Endothelial cell of umbilical vein (primary cell): Measurements from ENCODE around the gene ECSIT. TPM values are rescaled to one million over a fixed set of nuclear protein-coding genes. Genes with fewer than 3 reads are reported as not detected.

Experiments used
- BruUV-seq: library from RNA; stranded (reverse); fragments of 400-500 nt; replicated peaks from 2 replicates; lab custom pipeline; 2021; lab: Mats Ljungman, UMichigan
- CTCF ChIA-PET: fragments of 300-600, 350-600 bp; sonication (Branson Sonifier 250); formaldehyde crosslinking; loops from one replicate; lab custom pipeline; 2021; ENCODE audit warnings: antibody characterized with exemption, inconsistent platforms; lab: Charles Lee
- POLR2A ChIA-PET: fragments of 300-600, 350-600 bp; sonication (Branson Sonifier 250); formaldehyde crosslinking; loops from one replicate; lab custom pipeline; 2021; ENCODE audit warnings: antibody characterized with exemption, inconsistent platforms; lab: Charles Lee
- DNase-seq: peaks from one replicate; pipeline ENCODE4 v3.0.0-alpha.2; 2011; ENCODE audit warnings: low read depth, low spot score
- FAIRE-seq: peaks from 2 replicates; lab custom pipeline; 2011; peaks lifted over from hg19 to GRCh38; lab: Jason Lieb, UNC
- H2AFZ ChIP-seq: 2 replicates; pipeline ENCODE4 v1.6.0; 2012; ENCODE audit warnings: low read depth, low read length, control low read depth, inconsistent platforms
- H3K27ac ChIP-seq: 2 replicates; pipeline ENCODE4 v1.5.1; 2011; ENCODE audit warnings: low read depth, mild to moderate bottlenecking, control low read depth, low read length, moderate library complexity; ENCODE audit not compliant: insufficient read depth
- H3K27me3 ChIP-seq, 2 experiments: 2 replicates each; pipeline versions ENCODE4 v1.6.0 to v1.6.1; 2011; ENCODE audit warnings: low read length in 2 of 2, mixed read lengths in 1 of 2; ENCODE audit not compliant: control insufficient read depth in 2 of 2, insufficient read depth in 2 of 2
- H3K36me3 ChIP-seq, 2 experiments: 2 replicates in 1 of 2; 3 replicates in 1 of 2; pipeline ENCODE4 v1.5.1; 2011; ENCODE audit warnings: low read length in 2 of 2, mild to moderate bottlenecking in 1 of 2, moderate library complexity in 1 of 2; ENCODE audit not compliant: control insufficient read depth in 2 of 2, insufficient read depth in 2 of 2; ENCODE audit errors: extremely low read depth in 1 of 2
- H3K4me1 ChIP-seq: 3 replicates; pipeline ENCODE4 v1.5.1; 2011; ENCODE audit warnings: mild to moderate bottlenecking, low read length; ENCODE audit not compliant: control insufficient read depth, insufficient read depth; ENCODE audit errors: extremely low read depth
- H3K4me2 ChIP-seq: 2 replicates; pipeline ENCODE4 v1.6.1; 2011; ENCODE audit warnings: low read length, control low read depth, mixed read lengths; ENCODE audit not compliant: insufficient read depth
- H3K4me3 ChIP-seq, 3 experiments: fragments of 200-600 bp in 1 of 3; sonication (generic), shearing (Covaris generic) in 1 of 3; replicated peaks in 1 of 3; 2 replicates each; pipeline ENCODE4 v1.5.1; 2011 to 2016; ENCODE audit warnings: control low read depth in 3 of 3, low read length in 3 of 3, mild to moderate bottlenecking in 2 of 3, inconsistent platforms in 1 of 3, low read depth in 1 of 3, moderate library complexity in 1 of 3; ENCODE audit not compliant: insufficient read depth in 1 of 3
- H3K79me2 ChIP-seq: 2 replicates; pipeline ENCODE4 v1.6.0; 2012; ENCODE audit warnings: low read length, inconsistent platforms; ENCODE audit not compliant: control insufficient read depth, insufficient read depth
- H3K9ac ChIP-seq: replicated peaks from 2 replicates; pipeline ENCODE3; 2011; ENCODE audit warnings: low read length, control low read depth; ENCODE audit not compliant: insufficient read depth; ENCODE audit errors: extremely low read depth
- H3K9me1 ChIP-seq: replicated peaks from 3 replicates; pipeline ENCODE4 v1.6.0; 2011; ENCODE audit warnings: mild to moderate bottlenecking, low read length; ENCODE audit not compliant: control insufficient read depth, insufficient read depth; ENCODE audit errors: extremely low read depth
- H3K9me3 ChIP-seq: replicated peaks from 2 replicates; pipeline ENCODE4 v1.5.1; 2012; ENCODE audit warnings: low read length, inconsistent platforms; ENCODE audit not compliant: control insufficient read depth, insufficient read depth
- H4K20me1 ChIP-seq: replicated peaks from 2 replicates; pipeline ENCODE3; 2011; ENCODE audit warnings: mild to moderate bottlenecking, low read length; ENCODE audit not compliant: control insufficient read depth, insufficient read depth; ENCODE audit errors: extremely low read depth
- CTCF ChIP-seq, 2 donors: IDR thresholded peaks; 1 replicate in 1 of 2; 2 replicates in 1 of 2; pipeline ENCODE4 v1.5.1; 2011; ENCODE audit warnings: low read length in 2 of 2, mild to moderate bottlenecking in 2 of 2, moderate library complexity in 2 of 2, control low read depth in 1 of 2, inconsistent platforms in 1 of 2, low read depth in 1 of 2; ENCODE audit not compliant: insufficient read depth in 1 of 2; ENCODE audit errors: extremely low read depth in 1 of 2
- EZH2 ChIP-seq: IDR thresholded peaks from 2 replicates; pipeline ENCODE4 v1.6.1; 2012; ENCODE audit warnings: borderline replicate concordance, low read depth, mild to moderate bottlenecking, moderate library complexity, low read length, inconsistent platforms; ENCODE audit not compliant: severe bottlenecking
- FOS ChIP-seq: IDR thresholded peaks from 2 replicates; pipeline ENCODE4 v1.6.1; 2011; ENCODE audit warnings: mild to moderate bottlenecking, low read length, moderate library complexity, borderline replicate concordance; ENCODE audit not compliant: insufficient read depth
- GATA2 ChIP-seq: IDR thresholded peaks from 2 replicates; pipeline ENCODE4 v1.7.0; 2011; ENCODE audit warnings: low read depth, mild to moderate bottlenecking, moderate library complexity, mixed read lengths, low read length; ENCODE audit not compliant: insufficient read length, insufficient read depth
- JUN ChIP-seq: IDR thresholded peaks from 2 replicates; pipeline ENCODE4 v1.6.1; 2011; ENCODE audit warnings: borderline replicate concordance, low read depth; ENCODE audit not compliant: insufficient read length, insufficient read depth
- MAX ChIP-seq: IDR thresholded peaks from 2 replicates; pipeline ENCODE4 v1.6.1; 2011; ENCODE audit not compliant: insufficient read depth, insufficient read length
- MYC ChIP-seq: IDR thresholded peaks from one replicate; pipeline ENCODE4 v1.6.1; 2011; ENCODE audit warnings: mild to moderate bottlenecking, low read depth, low read length
- POLR2A ChIP-seq: IDR thresholded peaks from 2 replicates; pipeline ENCODE4 v1.6.1; 2012; ENCODE audit warnings: low read depth, mild to moderate bottlenecking, control low read depth, low read length
- POLR2AphosphoS5 ChIP-seq: IDR thresholded peaks from 2 replicates; pipeline ENCODE4 v1.6.1; 2012; ENCODE audit warnings: low read depth, mild to moderate bottlenecking, control low read depth, low read length, moderate library complexity; ENCODE audit not compliant: insufficient read depth
- dilution Hi-C: fragments of 300-500 bp; cut with MboI; formaldehyde crosslinking; loops from one replicate; pipeline ENCODE4 v1.15.0; 2019; ENCODE audit warnings: low sequenced_read_pairs; ENCODE audit not compliant: extremely low pct_ligation_motif_present
- intact Hi-C: fragments of 100-400 bp; cut with micrococcal nuclease; formaldehyde crosslinking; loops from one replicate; pipeline ENCODE4 v1.10.0; 2022
- microRNA-seq: library from miRNA; unstranded; fragments of <30 nt; microRNA quantifications from one replicate; pipeline ENCODE4 v1.2.0, GENCODE V29; 2021; ENCODE audit warnings: borderline number of aligned reads, borderline replicate concordance
- polyA plus RNA-seq, 4 experiments: library from polyadenylated mRNA; depleted of rRNA in 3 of 4; stranded (reverse) in 3 of 4; unstranded in 1 of 4; fragments of >200 nt; gene quantifications; 2 replicates each; pipeline versions ENCODE4 v1.2.1 to v1.2.3, GENCODE V29; 2011 to 2012; ENCODE audit warnings: missing spikeins in 1 of 4
- small RNA-seq: library from RNA; depleted of rRNA; stranded (forward); fragments of <200 nt; gene quantifications from one replicate; pipeline ENCODE3, GENCODE V24; 2012; ENCODE audit warnings: low replicate concordance, low read depth; ENCODE audit not compliant: insufficient read depth, insufficient read length
- total RNA-seq: library from RNA; stranded (reverse); gene quantifications from 2 replicates; pipeline ENCODE4 v1.2.3, GENCODE V29; 2021

The ECSIT gene
- total and polyA plus RNA-seq, 2 donors (not counting 3 experiments of a cell fraction or from before 2014, with no cell fraction given): 32.4 to 47.2 TPM

GRCh38 chr19:11456659-11457058 lies 72.3 kb downstream of the ECSIT start:
- H2AFZ ChIP-seq: no peak overlapping the region
- ChIA-PET POLR2A (no interaction called here), CTCF (no interaction called here)
- no peaks in the 10 kb centered on the region for H3K9me1 ChIP-seq
- no peaks in the 10 kb centered on the region for H3K9me3 ChIP-seq
- intact Hi-C loops: no loop called here
- no peak overlapping the region for H3K4me3 ChIP-seq
- TF ChIP-seq EZH2 (no peak), MAX (no peak), CTCF (IDR thresholded peaks at IDR 0.05; ENCODE audit: extremely low read depth in 1 of 2, insufficient read depth in 1 of 2, low read depth in 1 of 2, low read length in 2 of 2) (no peak), MYC (no peak), GATA2 (no peak), JUN (no peak), POLR2AphosphoS5 (no peak), FOS (no peak), POLR2A (no peak)
- no peak for FAIRE-seq
- H3K27me3 ChIP-seq: no peaks in the 10 kb centered on the region
- dilution Hi-C loops: no loop called here
- no peak overlapping the region for H3K27ac ChIP-seq
- BruUV-seq: no TSS peak
- no peak overlapping the region for H3K9ac ChIP-seq
- H4K20me1 ChIP-seq: no peaks in the 10 kb centered on the region
- no peak for DNase-seq
- H3K36me3 ChIP-seq: no peaks in the 10 kb centered on the region
- H3K4me1 ChIP-seq: no peaks in the 10 kb centered on the region
- H3K79me2 ChIP-seq: no peaks in the 10 kb centered on the region
- no peak overlapping the region for H3K4me2 ChIP-seq

Small RNA genes lying within 50 kb of the gene (microRNA-seq; reads per million reads assigned to microRNA genes)
- gene MIR7974: 6.5 reads per million, percentile 17 among the genes with 10 or more reads in this experiment

Small RNA genes lying within 50 kb of the gene (small RNA-seq; reads per million reads assigned to genes)
- gene MIR7974: not detected
- not detected for gene RN7SL833P

Other genes with a start within 250 kb of the ECSIT start
- not detected in 2 replicates for gene TSPAN16, start 233.0 kb downstream of the ECSIT start, total RNA-seq
- not detected in 2 replicates for gene TSPAN16, start 233.0 kb downstream of the ECSIT start, polyA plus RNA-seq
- 41.1 and 48.2 TPM in 2 replicates for gene RAB3D, start 189.5 kb downstream of the ECSIT start, total RNA-seq
- 34.1 and 35.4 TPM in 2 replicates for gene RAB3D, start 189.5 kb downstream of the ECSIT start, polyA plus RNA-seq
- gene TMEM205, start 182.9 kb downstream of the ECSIT start, total RNA-seq: 57.3 and 58.9 TPM in 2 replicates
- 345 and 364 TPM in 2 replicates for gene TMEM205, start 182.9 kb downstream of the ECSIT start, polyA plus RNA-seq
- 30.3 and 31.6 TPM in 2 replicates for gene CCDC159, start 182.6 kb downstream of the ECSIT start, total RNA-seq
- 28.2 and 30.0 TPM in 2 replicates for gene CCDC159, start 182.6 kb downstream of the ECSIT start, polyA plus RNA-seq
- 22.8 and 23.7 TPM in 2 replicates for gene PLPPR2, start 173.7 kb downstream of the ECSIT start, total RNA-seq
- gene PLPPR2, start 173.7 kb downstream of the ECSIT start, polyA plus RNA-seq: 28.7 and 34.5 TPM in 2 replicates
- gene SWSAP1, start 154.5 kb downstream of the ECSIT start, total RNA-seq: 2.7 and 3.7 TPM in 2 replicates
- 4.4 and 4.8 TPM in 2 replicates for gene SWSAP1, start 154.5 kb downstream of the ECSIT start, polyA plus RNA-seq
- gene EPOR, start 144.8 kb downstream of the ECSIT start, total RNA-seq: 11.4 and 12.6 TPM in 2 replicates
- gene EPOR, start 144.8 kb downstream of the ECSIT start, polyA plus RNA-seq: 17.3 and 23.5 TPM in 2 replicates
- 1.7 and 5.2 TPM in 2 replicates for gene RGL3, start 109.8 kb downstream of the ECSIT start, total RNA-seq
- 0.23 and 0.56 TPM in 2 replicates for gene RGL3, start 109.8 kb downstream of the ECSIT start, polyA plus RNA-seq
- gene ODAD3, start 94.0 kb downstream of the ECSIT start, total RNA-seq: 0.97 TPM in 1 of 2 replicates, not detected in the other
- gene ODAD3, start 94.0 kb downstream of the ECSIT start, polyA plus RNA-seq: 0.05 and 0.14 TPM in 2 replicates
- 387 and 425 TPM in 2 replicates for gene PRKCSH, start 93.5 kb downstream of the ECSIT start, total RNA-seq
- 215 and 267 TPM in 2 replicates for gene PRKCSH, start 93.5 kb downstream of the ECSIT start, polyA plus RNA-seq
- gene ELAVL3, start 48.1 kb downstream of the ECSIT start, total RNA-seq: 0.07 TPM in 1 of 2 replicates, not detected in the other
- not detected in 2 replicates for gene ELAVL3, start 48.1 kb downstream of the ECSIT start, polyA plus RNA-seq
- gene ZNF653, start 23.3 kb downstream of the ECSIT start, total RNA-seq: 7.0 and 9.8 TPM in 2 replicates
- gene ZNF653, start 23.3 kb downstream of the ECSIT start, polyA plus RNA-seq: 7.1 and 8.7 TPM in 2 replicates
- not detected in 2 replicates for gene CNN1, start 9.7 kb upstream of the ECSIT start, total RNA-seq
- gene CNN1, start 9.7 kb upstream of the ECSIT start, polyA plus RNA-seq: 0.76 and 1.0 TPM in 2 replicates
- gene ELOF1, start 30.1 kb upstream of the ECSIT start, total RNA-seq: 39.4 and 49.9 TPM in 2 replicates
- gene ELOF1, start 30.1 kb upstream of the ECSIT start, polyA plus RNA-seq: 80.2 and 92.6 TPM in 2 replicates
- gene ACP5, start 48.5 kb upstream of the ECSIT start, total RNA-seq: not detected in 2 replicates
- gene ACP5, start 48.5 kb upstream of the ECSIT start, polyA plus RNA-seq: 0.84 and 1.3 TPM in 2 replicates
- gene ZNF627, start 68.3 kb upstream of the ECSIT start, total RNA-seq: 9.7 and 11.2 TPM in 2 replicates
- 5.6 and 5.9 TPM in 2 replicates for gene ZNF627, start 68.3 kb upstream of the ECSIT start, polyA plus RNA-seq
- 3.8 and 4.4 TPM in 2 replicates for gene ZNF823, start 209.8 kb upstream of the ECSIT start, total RNA-seq
- gene ZNF823, start 209.8 kb upstream of the ECSIT start, polyA plus RNA-seq: 1.1 and 1.4 TPM in 2 replicates
- gene ZNF441, start 237.9 kb upstream of the ECSIT start, total RNA-seq: 2.4 and 4.5 TPM in 2 replicates
- 1.2 and 1.9 TPM in 2 replicates for gene ZNF441, start 237.9 kb upstream of the ECSIT start, polyA plus RNA-seq